Epithelial cell of esophagus (primary cell): ENCODE measurements around the gene HDAC7.

ENCODE experiments used
- DNase-seq: peaks from one replicate; pipeline ENCODE4 v3.0.0; 2010; ENCODE audit warnings: low read depth
- H3K4me3 ChIP-seq: 2 replicates; pipeline ENCODE4 v1.5.1; 2011; ENCODE audit warnings: mild to moderate bottlenecking, low read length, control low read depth
- TF ChIP-seq, protein P1 (sequence below): IDR thresholded peaks from 2 replicates; pipeline ENCODE4 v1.5.1; 2011; ENCODE audit warnings: low read depth, mild to moderate bottlenecking, low read length, control low read depth, inconsistent platforms; ENCODE audit not compliant: insufficient read depth; ENCODE audit errors: missing control alignments

Gene HDAC7

DNA sequence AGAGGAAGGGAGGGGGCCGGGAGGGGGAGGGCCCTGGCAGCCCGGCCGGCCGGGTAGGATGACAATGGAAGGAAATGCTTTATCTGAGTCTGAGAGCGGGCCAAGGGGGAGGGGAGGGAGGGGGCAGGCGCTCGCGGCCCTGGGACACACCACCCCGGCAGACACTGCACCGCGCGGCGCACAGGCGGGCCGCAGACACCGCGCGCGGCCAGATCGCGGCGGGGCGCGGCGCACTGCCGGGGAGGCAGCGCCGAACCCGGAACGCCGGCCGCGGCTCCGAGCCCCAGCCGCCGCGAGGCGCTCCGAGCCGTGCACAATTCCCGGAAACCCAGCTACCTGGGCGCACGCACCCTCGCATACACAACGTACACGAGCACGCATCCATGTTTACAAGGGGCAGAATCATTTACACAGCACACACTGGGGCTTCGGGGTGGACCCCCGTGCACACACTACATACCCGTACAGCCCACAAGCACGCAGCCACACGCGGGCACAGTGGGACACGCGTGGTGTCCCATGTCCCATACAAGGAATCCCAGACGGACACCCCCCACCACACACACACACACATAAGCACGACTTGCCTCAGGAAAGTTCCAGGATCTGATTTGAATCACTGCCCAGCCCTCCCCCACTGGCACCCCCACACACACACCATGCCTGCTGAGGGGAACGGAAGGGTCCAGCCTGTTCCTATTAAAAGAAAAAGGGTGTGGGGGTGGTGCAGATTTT, at the start of gene HDAC7:
Gene HDAC7 (minus strand): TSS at position 8 of the 735 bp plus-strand sequence. CDS start 118 bp downstream, outside the sequence.
- H3K4me3 ChIP-seq, result peak within 1 kb of the TSS; percentile 67
- peak; percentile 76 for DNase-seq
- TF ChIP-seq, protein P1, sequence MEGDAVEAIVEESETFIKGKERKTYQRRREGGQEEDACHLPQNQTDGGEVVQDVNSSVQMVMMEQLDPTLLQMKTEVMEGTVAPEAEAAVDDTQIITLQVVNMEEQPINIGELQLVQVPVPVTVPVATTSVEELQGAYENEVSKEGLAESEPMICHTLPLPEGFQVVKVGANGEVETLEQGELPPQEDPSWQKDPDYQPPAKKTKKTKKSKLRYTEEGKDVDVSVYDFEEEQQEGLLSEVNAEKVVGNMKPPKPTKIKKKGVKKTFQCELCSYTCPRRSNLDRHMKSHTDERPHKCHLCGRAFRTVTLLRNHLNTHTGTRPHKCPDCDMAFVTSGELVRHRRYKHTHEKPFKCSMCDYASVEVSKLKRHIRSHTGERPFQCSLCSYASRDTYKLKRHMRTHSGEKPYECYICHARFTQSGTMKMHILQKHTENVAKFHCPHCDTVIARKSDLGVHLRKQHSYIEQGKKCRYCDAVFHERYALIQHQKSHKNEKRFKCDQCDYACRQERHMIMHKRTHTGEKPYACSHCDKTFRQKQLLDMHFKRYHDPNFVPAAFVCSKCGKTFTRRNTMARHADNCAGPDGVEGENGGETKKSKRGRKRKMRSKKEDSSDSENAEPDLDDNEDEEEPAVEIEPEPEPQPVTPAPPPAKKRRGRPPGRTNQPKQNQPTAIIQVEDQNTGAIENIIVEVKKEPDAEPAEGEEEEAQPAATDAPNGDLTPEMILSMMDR, result no peak

DNA sequence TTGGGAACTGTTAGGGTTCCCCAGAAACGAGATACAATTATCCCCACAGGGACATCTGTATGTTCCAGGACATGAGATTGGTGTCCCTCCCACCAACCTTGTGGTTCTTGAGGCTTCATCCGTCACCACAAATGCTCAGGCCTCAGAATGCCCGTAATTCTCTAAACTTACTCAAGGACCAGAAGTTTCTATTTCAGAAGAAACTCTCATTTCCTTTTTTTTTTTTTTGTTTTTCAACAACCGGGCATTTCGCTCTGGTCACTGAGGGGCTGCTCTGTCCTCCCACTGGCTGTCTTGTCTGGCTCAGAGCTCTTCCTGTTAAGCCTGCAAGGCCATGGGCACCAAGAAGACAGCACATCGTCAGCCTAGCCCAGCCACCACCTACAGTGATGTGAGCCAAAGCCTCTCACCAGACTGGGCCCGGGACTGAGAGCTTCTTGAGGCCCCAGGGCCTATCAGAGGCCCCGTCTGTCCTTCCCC, 48.9 kb upstream of the HDAC7 start:
- DNase-seq, result no peak
- TF ChIP-seq, protein P1, result no peak

DNA sequence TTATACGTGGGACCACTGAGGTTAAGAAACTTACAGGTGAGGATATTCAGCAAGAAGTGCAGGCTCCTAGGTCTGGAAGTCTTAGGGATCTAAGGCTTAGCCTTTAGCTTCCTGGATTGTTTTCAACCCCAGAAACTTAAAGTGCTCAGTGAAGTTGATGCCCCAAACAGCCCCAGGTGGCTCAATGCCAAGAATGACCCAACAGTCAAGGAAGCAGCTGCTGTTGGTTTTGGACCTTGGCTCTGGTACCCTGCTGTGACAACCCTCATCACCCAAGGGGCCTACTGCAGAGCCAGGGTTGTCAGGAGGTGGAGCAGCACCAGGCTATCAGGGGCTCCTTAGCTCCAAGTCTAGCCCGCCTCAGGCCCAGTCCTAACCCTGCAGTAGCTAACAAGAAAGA, 48.3 kb upstream of the HDAC7 start:
- TF ChIP-seq, protein P1, result no peak
- DNase-seq, result no peak
- no peak overlapping the region for H3K4me3 ChIP-seq

More for the DNA sequence above, 48.9 kb upstream of the HDAC7 start:
- no peak overlapping the region for H3K4me3 ChIP-seq

DNA sequence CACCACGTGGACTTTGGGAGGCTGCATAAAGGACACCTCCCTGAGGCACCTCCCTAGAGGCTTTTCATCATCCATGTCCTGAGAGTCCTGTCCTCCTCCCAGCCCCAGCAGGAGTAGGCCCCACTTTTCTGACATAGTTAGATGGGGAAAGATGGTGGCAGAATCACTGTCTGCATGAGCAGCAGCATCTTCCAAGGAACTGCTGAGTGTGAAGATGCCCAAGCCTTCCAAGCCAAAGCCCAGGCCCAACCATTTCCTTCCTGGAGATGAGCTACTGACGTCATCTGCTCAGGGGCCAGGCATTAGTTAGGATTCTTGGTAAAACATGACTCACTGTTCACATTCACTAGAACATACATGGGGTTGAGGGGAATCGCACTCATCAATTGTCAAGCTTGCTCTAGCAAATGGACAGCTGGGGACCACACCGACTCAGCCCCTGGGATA, 47.8 kb upstream of the HDAC7 start:
- peak; percentile 81 for DNase-seq
- TF ChIP-seq, protein P1, result no peak
- no peak overlapping the region for H3K4me3 ChIP-seq

DNA sequence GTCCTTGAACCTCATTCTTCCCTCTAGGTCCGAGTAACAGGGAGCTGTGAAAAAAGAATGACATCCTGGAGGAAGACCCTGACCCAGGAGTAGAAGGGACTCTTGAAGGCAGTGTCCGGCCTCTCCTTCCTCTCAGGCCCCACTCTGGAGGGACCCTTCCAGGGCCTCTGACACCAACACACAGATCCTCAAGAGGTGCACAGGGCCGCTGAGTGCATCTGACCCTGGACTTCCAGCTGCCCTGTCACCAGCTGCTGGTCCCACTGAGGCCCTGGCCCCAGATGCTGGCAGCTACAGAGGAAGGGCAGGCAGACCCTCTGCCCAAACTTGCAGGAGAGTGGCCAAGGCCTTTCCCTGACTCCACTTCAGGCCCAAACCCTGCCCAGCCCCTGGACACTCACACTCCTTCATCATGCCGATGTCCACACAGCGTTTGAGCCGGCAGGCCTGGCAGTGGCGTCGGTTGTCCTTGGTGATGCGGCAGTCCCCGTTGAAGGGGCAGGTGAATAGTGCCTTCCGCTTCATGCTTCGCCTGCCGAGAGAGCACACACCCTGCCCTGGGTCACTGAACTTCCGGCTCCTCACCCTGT, 45.0 kb upstream of the HDAC7 start:
- TF ChIP-seq, protein P1, result no peak
- no peak for DNase-seq
- H3K4me3 ChIP-seq, result no peak overlapping the region

DNA sequence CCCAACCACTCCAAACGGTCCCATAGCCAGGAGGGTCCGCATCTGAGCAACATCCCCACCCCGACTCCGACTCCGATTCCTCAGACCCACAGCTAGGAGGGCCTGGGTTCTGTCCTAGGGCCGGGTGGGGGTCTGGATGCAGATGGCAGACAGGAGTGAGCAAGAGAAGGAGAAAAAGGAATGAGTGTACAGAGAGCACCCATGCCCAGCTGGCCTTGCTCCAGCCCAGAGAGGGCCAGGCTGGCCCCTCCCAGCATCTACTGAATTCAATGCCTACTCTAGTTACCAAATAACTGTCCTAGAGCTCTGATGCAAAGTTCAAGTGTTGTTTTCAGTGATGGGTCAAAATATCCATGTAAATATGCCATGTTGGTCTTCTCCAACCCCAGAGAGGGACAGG, 44.3 kb upstream of the HDAC7 start:
- TF ChIP-seq, protein P1, result no peak
- DNase-seq, result peak; percentile 32
- H3K4me3 ChIP-seq, result no peak overlapping the region
